GM12878 (cell line): ENCODE results near the gene CNIH2. TPM values are rescaled to one million over a fixed set of nuclear protein-coding genes. Genes with fewer than 3 reads are reported as not detected.

Experiments used
- ATAC-seq: fragments of 200-7000 bp; cut with Tn5 transposase; 3 replicates; pipeline ENCODE4 v1.9.1; 2020; ENCODE audit warnings: mild to moderate bottlenecking, moderate library complexity
- BruUV-seq: library from RNA; stranded (reverse); fragments of 400-500 nt; replicated peaks from 2 replicates; lab custom pipeline; 2021; lab: Mats Ljungman, UMichigan
- CTCF ChIA-PET: fragments of 300-600 bp; sonication (Branson Sonifier 250); formaldehyde crosslinking; extraction: SDS; loops from one replicate; lab custom pipeline; 2021; ENCODE audit warnings: inconsistent platforms; lab: Yijun Ruan, JAX
- POLR2A ChIA-PET: fragments of 350-600 bp; formaldehyde crosslinking; extraction: SDS; loops from one replicate; lab custom pipeline; 2021; ENCODE audit warnings: inconsistent platforms; lab: Charles Lee
- RAD21 ChIA-PET: fragments of 300-600 bp; sonication (Branson Sonifier 250); formaldehyde crosslinking; loops from one replicate; lab custom pipeline; 2023; ENCODE audit warnings: antibody characterized with exemption; ENCODE audit not compliant: unreplicated experiment; lab: Charles Lee
- SMC1A ChIA-PET: fragments of 300-600 bp; sonication (Branson Sonifier 250); formaldehyde crosslinking; loops from one replicate; lab custom pipeline; 2023; ENCODE audit not compliant: unreplicated experiment, uncharacterized antibody; lab: Charles Lee
- DNase-seq: peaks from one replicate; pipeline ENCODE4 v3.0.0-alpha.2; 2011; ENCODE audit warnings: low read depth, low spot score
- FAIRE-seq: peaks from 3 replicates; lab custom pipeline; 2011; peaks lifted over from hg19 to GRCh38; lab: Jason Lieb, UNC
- H2AFZ ChIP-seq: 2 replicates; pipeline ENCODE4 v1.6.0; 2011; ENCODE audit warnings: low read depth, low read length, control low read depth; ENCODE audit not compliant: control insufficient read depth
- H3K27ac ChIP-seq: 2 replicates; pipeline ENCODE4 v1.5.1; 2011; ENCODE audit warnings: control low read depth; ENCODE audit not compliant: control insufficient read depth, insufficient read depth
- H3K27me3 ChIP-seq, 2 experiments: replicated peaks in 1 of 2; 2 replicates each; pipeline versions ENCODE4 v1.6.0 to v1.6.1; 2011; ENCODE audit warnings: low read length in 1 of 2; ENCODE audit not compliant: control insufficient read depth in 2 of 2, insufficient read depth in 2 of 2
- H3K36me3 ChIP-seq, 2 experiments: 2 replicates each; pipeline ENCODE4 v1.5.1; 2011; ENCODE audit warnings: low read length in 1 of 2; ENCODE audit not compliant: control insufficient read depth in 2 of 2, insufficient read depth in 2 of 2
- H3K4me1 ChIP-seq: 2 replicates; pipeline ENCODE4 v1.6.1; 2011; ENCODE audit warnings: mild to moderate bottlenecking, low read length, moderate library complexity, mixed read lengths; ENCODE audit not compliant: control insufficient read depth, insufficient read depth
- H3K4me2 ChIP-seq: 2 replicates; pipeline ENCODE4 v1.6.0; 2011; ENCODE audit warnings: control low read depth; ENCODE audit not compliant: control insufficient read depth, insufficient read depth
- H3K4me3 ChIP-seq: fragments of 200-600 bp; sonication (generic); 2 replicates; pipeline ENCODE4 v1.5.1; 2016
- H3K79me2 ChIP-seq: 2 replicates; pipeline ENCODE4 v1.6.0; 2011; ENCODE audit warnings: low read length; ENCODE audit not compliant: control insufficient read depth, insufficient read depth
- H3K9ac ChIP-seq: 2 replicates; pipeline ENCODE4 v1.8.0; 2011; ENCODE audit warnings: low read length, control low read depth, mixed read lengths; ENCODE audit not compliant: control insufficient read depth, insufficient read depth
- H3K9me3 ChIP-seq: replicated peaks from 3 replicates; pipeline ENCODE4 v1.5.1; 2011; ENCODE audit warnings: mild to moderate bottlenecking, low read length; ENCODE audit not compliant: control insufficient read depth, insufficient read depth
- H4K20me1 ChIP-seq: 2 replicates; pipeline ENCODE4 v1.6.0; 2011; ENCODE audit not compliant: control insufficient read depth, insufficient read depth
- FOS ChIP-seq: IDR thresholded peaks from 3 replicates; pipeline ENCODE4 v1.6.1; 2011; ENCODE audit warnings: borderline replicate concordance; ENCODE audit not compliant: insufficient read length; ENCODE audit errors: extremely low read depth
- KAT2A ChIP-seq: conservative IDR thresholded peaks from 2 replicates; pipeline ENCODE4 v1.6.1; 2011; ENCODE audit warnings: low read depth, low read length; ENCODE audit not compliant: control insufficient read depth
- NFXL1 ChIP-seq: fragments of 450-650 bp; IDR thresholded peaks from 2 replicates; pipeline ENCODE4 v1.6.1; 2017; ENCODE audit warnings: antibody characterized with exemption, mild to moderate bottlenecking, borderline replicate concordance
- PML ChIP-seq: IDR thresholded peaks from 2 replicates; pipeline ENCODE4 v1.6.1; 2012; ENCODE audit warnings: low read length, inconsistent platforms
- RELA ChIP-seq: fragments of 450-650 bp; IDR thresholded peaks from 2 replicates; pipeline ENCODE4 v1.8.0; 2014; ENCODE audit warnings: borderline replicate concordance; ENCODE audit not compliant: partially characterized antibody
- RFX5 ChIP-seq: IDR thresholded peaks from 2 replicates; pipeline ENCODE4 v1.6.1; 2011; ENCODE audit warnings: low read depth, low read length, improper control_type of control experiment
- STAT1 ChIP-seq: fragments of 450-650 bp; conservative IDR thresholded peaks from 2 replicates; pipeline ENCODE4 v1.6.1; 2014; ENCODE audit warnings: antibody characterized with exemption, mild to moderate bottlenecking
- TCF12 ChIP-seq: IDR thresholded peaks from 2 replicates; pipeline ENCODE4 v1.6.1; 2011; ENCODE audit warnings: low read depth, mild to moderate bottlenecking, low read length
- TCF7 ChIP-seq: IDR thresholded peaks from 2 replicates; pipeline ENCODE4 v1.6.1; 2014; ENCODE audit warnings: antibody characterized with exemption, borderline replicate concordance
- YBX1 ChIP-seq: fragments of 450-650 bp; IDR thresholded peaks from 2 replicates; pipeline ENCODE4 v1.6.1; 2016; ENCODE audit warnings: antibody characterized with exemption
- WGBS: methylation state at CpG from one replicate; pipeline ENCODE4 v1.1.6; 2016; ENCODE audit warnings: low lambda C conversion rate; ENCODE audit not compliant: insufficient replicate concordance, insufficient coverage; ENCODE audit errors: missing lambda C conversion rate; 5-methylcytosine and 5-hydroxymethylcytosine counted together
- in situ Hi-C: fragments of 300-500 bp; cut with MboI; formaldehyde crosslinking; loops from 9 replicates; pipeline ENCODE4 v1.14.3; 2018; ENCODE audit warnings: mixed read lengths
- intact Hi-C: fragments of 100-400 bp; cut with micrococcal nuclease; formaldehyde crosslinking; loops from one replicate; pipeline ENCODE4 v1.14.2; 2022; ENCODE audit not compliant: unreplicated experiment
- polyA plus RNA-seq, 11 experiments: library from polyadenylated mRNA; depleted of rRNA in 4 of 11; unstranded in 6 of 11; stranded (reverse) in 5 of 11; fragments of >200 nt; fragmentation: Nextera tagmentation in 4 of 11; fragmentation: Illumina TruSeq in 1 of 11; extraction: Ambion mirVana in 4 of 11; extraction: Trizol in 1 of 11; gene quantifications; 1 replicate in 1 of 11; 2 replicates in 10 of 11; pipeline versions ENCODE4 v1.2.1 to v1.2.3, GENCODE V29; 2011 to 2016; ENCODE audit warnings: inconsistent platforms in 2 of 11, missing spikeins in 2 of 11, low read depth in 1 of 11
- total RNA-seq, 4 experiments: library from RNA; depleted of rRNA in 3 of 4; stranded (reverse); fragments of >200 nt in 3 of 4; fragmentation: Illumina TruSeq in 1 of 4; extraction: Trizol in 1 of 4; gene quantifications; 2 replicates each; pipeline versions ENCODE4 v1.2.1 to v1.2.3, GENCODE V29; 2013 to 2021
- TF ChIP-seq, protein P1 (sequence below): fragments of 450-650 bp; IDR thresholded peaks from 2 replicates; pipeline ENCODE4 v1.6.1; 2017; ENCODE audit warnings: mild to moderate bottlenecking, moderate library complexity
- TF ChIP-seq, protein P2 (sequence below): fragments of 450-650 bp; IDR thresholded peaks from 2 replicates; pipeline ENCODE4 v1.6.1; 2018; ENCODE audit warnings: mild to moderate bottlenecking, low read depth, moderate library complexity; ENCODE audit not compliant: partially characterized antibody
- TF ChIP-seq, protein P3 (sequence below): fragments of 450-650 bp; formaldehyde crosslinking; IDR thresholded peaks from 2 replicates; pipeline ENCODE4 v1.4.0; 2020; ENCODE audit warnings: mild to moderate bottlenecking, moderate library complexity

The CNIH2 gene
- total and polyA plus RNA-seq, 10 of the 15 experiments (the other 5 are each of a cell fraction or from before 2014, with no cell fraction given), result 0.07 to 1.3 (median 0.68) TPM; not detected in 2

DNA sequence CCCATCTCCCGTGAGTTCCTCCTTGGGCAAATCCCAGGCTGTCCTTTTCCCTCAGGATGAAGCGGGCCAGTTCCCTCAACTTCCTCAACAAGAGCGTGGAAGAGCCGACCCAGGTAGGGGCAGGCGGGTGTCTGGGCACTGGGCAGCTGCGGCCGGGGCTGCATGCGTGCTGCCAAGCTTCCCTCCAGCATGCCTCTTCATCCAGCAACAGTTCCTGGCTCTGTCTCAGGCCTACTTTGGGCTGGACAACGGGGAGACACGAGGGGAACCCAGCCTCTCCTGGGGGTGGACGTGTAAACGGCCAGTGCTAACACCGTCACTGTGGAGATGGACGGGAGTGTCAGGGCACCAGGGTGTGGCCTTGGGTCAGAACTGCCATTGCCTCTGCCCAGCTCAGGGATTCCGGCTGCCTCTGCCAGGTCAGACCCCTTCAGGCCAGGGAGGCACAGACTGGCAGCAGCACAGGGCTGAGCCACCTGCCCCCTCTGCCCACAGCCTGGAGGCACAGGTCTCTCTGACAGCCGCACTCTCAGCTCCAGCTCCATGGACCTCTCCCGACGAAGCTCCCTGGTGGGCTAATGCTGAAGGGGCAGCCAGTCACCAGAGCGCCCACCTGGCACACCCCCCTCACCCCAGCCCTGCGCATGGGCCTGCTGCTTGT, 11.5 kb upstream of the CNIH2 start:
- Histone ChIP-seq H3K4me1 (peaks cover 11% of the 10 kb centered on the region), H4K20me1 (no peaks in the 10 kb centered on the region), H3K27ac (no peak overlapping the region), H3K4me3 (no peak overlapping the region), H3K4me2 (no peak overlapping the region; the same call in 1 of the 2 replicates), H3K27me3 (no peaks in the 10 kb centered on the region), H2AFZ (no peak overlapping the region), H3K9me3 (no peaks in the 10 kb centered on the region), H3K36me3 (peaks cover 11 to 31% of the 10 kb centered on the region in 2 experiments), H3K9ac (no peak overlapping the region), H3K79me2 (peaks cover 25% of the 10 kb centered on the region)
- CTCF ChIA-PET, result interaction anchor here (0.6 kb wide), 1 partner anchor 131 kb away, joined by 7 read pairs; no protein-coding TSS in a partner anchor
- DNase-seq (no peak), FAIRE-seq (no peak), ATAC-seq (no peak)
- in situ Hi-C loops (no loop called here), intact Hi-C loops (no loop called here)
- SMC1A ChIA-PET, result interaction anchor here (2.2 to 2.4 kb wide), 2 partner anchors 15 to 130 kb away, joined by 6 to 10 read pairs; no protein-coding TSS in a partner anchor
- TF ChIP-seq FOS, result no peak
- no peak for TF ChIP-seq NFXL1
- TF ChIP-seq, protein P1, sequence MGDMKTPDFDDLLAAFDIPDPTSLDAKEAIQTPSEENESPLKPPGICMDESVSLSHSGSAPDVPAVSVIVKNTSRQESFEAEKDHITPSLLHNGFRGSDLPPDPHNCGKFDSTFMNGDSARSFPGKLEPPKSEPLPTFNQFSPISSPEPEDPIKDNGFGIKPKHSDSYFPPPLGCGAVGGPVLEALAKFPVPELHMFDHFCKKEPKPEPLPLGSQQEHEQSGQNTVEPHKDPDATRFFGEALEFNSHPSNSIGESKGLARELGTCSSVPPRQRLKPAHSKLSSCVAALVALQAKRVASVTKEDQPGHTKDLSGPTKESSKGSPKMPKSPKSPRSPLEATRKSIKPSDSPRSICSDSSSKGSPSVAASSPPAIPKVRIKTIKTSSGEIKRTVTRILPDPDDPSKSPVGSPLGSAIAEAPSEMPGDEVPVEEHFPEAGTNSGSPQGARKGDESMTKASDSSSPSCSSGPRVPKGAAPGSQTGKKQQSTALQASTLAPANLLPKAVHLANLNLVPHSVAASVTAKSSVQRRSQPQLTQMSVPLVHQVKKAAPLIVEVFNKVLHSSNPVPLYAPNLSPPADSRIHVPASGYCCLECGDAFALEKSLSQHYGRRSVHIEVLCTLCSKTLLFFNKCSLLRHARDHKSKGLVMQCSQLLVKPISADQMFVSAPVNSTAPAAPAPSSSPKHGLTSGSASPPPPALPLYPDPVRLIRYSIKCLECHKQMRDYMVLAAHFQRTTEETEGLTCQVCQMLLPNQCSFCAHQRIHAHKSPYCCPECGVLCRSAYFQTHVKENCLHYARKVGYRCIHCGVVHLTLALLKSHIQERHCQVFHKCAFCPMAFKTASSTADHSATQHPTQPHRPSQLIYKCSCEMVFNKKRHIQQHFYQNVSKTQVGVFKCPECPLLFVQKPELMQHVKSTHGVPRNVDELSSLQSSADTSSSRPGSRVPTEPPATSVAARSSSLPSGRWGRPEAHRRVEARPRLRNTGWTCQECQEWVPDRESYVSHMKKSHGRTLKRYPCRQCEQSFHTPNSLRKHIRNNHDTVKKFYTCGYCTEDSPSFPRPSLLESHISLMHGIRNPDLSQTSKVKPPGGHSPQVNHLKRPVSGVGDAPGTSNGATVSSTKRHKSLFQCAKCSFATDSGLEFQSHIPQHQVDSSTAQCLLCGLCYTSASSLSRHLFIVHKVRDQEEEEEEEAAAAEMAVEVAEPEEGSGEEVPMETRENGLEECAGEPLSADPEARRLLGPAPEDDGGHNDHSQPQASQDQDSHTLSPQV, result no peak
- no peak for TF ChIP-seq STAT1
- TF ChIP-seq PML, result no peak
- no peak for TF ChIP-seq RELA
- no peak for TF ChIP-seq RFX5
- TF ChIP-seq YBX1, result no peak
- no peak for TF ChIP-seq TCF12
- TF ChIP-seq KAT2A, result no peak
- no peak for TF ChIP-seq TCF7
- TF ChIP-seq, protein P2, sequence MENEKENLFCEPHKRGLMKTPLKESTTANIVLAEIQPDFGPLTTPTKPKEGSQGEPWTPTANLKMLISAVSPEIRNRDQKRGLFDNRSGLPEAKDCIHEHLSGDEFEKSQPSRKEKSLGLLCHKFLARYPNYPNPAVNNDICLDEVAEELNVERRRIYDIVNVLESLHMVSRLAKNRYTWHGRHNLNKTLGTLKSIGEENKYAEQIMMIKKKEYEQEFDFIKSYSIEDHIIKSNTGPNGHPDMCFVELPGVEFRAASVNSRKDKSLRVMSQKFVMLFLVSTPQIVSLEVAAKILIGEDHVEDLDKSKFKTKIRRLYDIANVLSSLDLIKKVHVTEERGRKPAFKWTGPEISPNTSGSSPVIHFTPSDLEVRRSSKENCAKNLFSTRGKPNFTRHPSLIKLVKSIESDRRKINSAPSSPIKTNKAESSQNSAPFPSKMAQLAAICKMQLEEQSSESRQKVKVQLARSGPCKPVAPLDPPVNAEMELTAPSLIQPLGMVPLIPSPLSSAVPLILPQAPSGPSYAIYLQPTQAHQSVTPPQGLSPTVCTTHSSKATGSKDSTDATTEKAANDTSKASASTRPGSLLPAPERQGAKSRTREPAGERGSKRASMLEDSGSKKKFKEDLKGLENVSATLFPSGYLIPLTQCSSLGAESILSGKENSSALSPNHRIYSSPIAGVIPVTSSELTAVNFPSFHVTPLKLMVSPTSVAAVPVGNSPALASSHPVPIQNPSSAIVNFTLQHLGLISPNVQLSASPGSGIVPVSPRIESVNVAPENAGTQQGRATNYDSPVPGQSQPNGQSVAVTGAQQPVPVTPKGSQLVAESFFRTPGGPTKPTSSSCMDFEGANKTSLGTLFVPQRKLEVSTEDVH, result no peak
- TF ChIP-seq, protein P3, sequence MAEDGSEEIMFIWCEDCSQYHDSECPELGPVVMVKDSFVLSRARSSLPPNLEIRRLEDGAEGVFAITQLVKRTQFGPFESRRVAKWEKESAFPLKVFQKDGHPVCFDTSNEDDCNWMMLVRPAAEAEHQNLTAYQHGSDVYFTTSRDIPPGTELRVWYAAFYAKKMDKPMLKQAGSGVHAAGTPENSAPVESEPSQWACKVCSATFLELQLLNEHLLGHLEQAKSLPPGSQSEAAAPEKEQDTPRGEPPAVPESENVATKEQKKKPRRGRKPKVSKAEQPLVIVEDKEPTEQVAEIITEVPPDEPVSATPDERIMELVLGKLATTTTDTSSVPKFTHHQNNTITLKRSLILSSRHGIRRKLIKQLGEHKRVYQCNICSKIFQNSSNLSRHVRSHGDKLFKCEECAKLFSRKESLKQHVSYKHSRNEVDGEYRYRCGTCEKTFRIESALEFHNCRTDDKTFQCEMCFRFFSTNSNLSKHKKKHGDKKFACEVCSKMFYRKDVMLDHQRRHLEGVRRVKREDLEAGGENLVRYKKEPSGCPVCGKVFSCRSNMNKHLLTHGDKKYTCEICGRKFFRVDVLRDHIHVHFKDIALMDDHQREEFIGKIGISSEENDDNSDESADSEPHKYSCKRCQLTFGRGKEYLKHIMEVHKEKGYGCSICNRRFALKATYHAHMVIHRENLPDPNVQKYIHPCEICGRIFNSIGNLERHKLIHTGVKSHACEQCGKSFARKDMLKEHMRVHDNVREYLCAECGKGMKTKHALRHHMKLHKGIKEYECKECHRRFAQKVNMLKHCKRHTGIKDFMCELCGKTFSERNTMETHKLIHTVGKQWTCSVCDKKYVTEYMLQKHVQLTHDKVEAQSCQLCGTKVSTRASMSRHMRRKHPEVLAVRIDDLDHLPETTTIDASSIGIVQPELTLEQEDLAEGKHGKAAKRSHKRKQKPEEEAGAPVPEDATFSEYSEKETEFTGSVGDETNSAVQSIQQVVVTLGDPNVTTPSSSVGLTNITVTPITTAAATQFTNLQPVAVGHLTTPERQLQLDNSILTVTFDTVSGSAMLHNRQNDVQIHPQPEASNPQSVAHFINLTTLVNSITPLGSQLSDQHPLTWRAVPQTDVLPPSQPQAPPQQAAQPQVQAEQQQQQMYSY (CRISPR knock-in tag), result no peak
- BruUV-seq, result no TSS peak
- WGBS, result 95% methylated on average over 20 of the region's 20 CpGs
- POLR2A ChIA-PET, result no interaction called here
- RAD21 ChIA-PET, result no interaction called here
